GM12878 (cell line): Measurements from ENCODE around the gene DHDDS. TPM values are rescaled to one million over a fixed set of nuclear protein-coding genes. Genes with fewer than 3 reads are reported as not detected.

Experiments
- ATAC-seq: fragments of 200-7000 bp; cut with Tn5 transposase; 3 replicates; pipeline ENCODE4 v1.9.1; 2020; ENCODE audit warnings: mild to moderate bottlenecking, moderate library complexity
- BruUV-seq: library from RNA; stranded (reverse); fragments of 400-500 nt; replicated peaks from 2 replicates; lab custom pipeline; 2021; lab: Mats Ljungman, UMichigan
- CTCF ChIA-PET: fragments of 300-600 bp; sonication (Branson Sonifier 250); formaldehyde crosslinking; extraction: SDS; loops from one replicate; lab custom pipeline; 2021; ENCODE audit warnings: inconsistent platforms; lab: Yijun Ruan, JAX
- POLR2A ChIA-PET: fragments of 350-600 bp; formaldehyde crosslinking; extraction: SDS; loops from one replicate; lab custom pipeline; 2021; ENCODE audit warnings: inconsistent platforms; lab: Charles Lee
- RAD21 ChIA-PET: fragments of 300-600 bp; sonication (Branson Sonifier 250); formaldehyde crosslinking; loops from one replicate; lab custom pipeline; 2023; ENCODE audit warnings: antibody characterized with exemption; ENCODE audit not compliant: unreplicated experiment; lab: Charles Lee
- SMC1A ChIA-PET: fragments of 300-600 bp; sonication (Branson Sonifier 250); formaldehyde crosslinking; loops from one replicate; lab custom pipeline; 2023; ENCODE audit not compliant: unreplicated experiment, uncharacterized antibody; lab: Charles Lee
- DNase-seq: peaks from one replicate; pipeline ENCODE4 v3.0.0-alpha.2; 2011; ENCODE audit warnings: low read depth, low spot score
- FAIRE-seq: peaks from 3 replicates; lab custom pipeline; 2011; peaks lifted over from hg19 to GRCh38; lab: Jason Lieb, UNC
- H2AFZ ChIP-seq: 2 replicates; pipeline ENCODE4 v1.6.0; 2011; ENCODE audit warnings: low read depth, low read length, control low read depth; ENCODE audit not compliant: control insufficient read depth
- H3K27ac ChIP-seq: 2 replicates; pipeline ENCODE4 v1.5.1; 2011; ENCODE audit warnings: control low read depth; ENCODE audit not compliant: control insufficient read depth, insufficient read depth
- H3K27me3 ChIP-seq, 2 experiments: replicated peaks in 1 of 2; 2 replicates each; pipeline versions ENCODE4 v1.6.0 to v1.6.1; 2011; ENCODE audit warnings: low read length in 1 of 2; ENCODE audit not compliant: control insufficient read depth in 2 of 2, insufficient read depth in 2 of 2
- H3K36me3 ChIP-seq, 2 experiments: 2 replicates each; pipeline ENCODE4 v1.5.1; 2011; ENCODE audit warnings: low read length in 1 of 2; ENCODE audit not compliant: control insufficient read depth in 2 of 2, insufficient read depth in 2 of 2
- H3K4me1 ChIP-seq: 2 replicates; pipeline ENCODE4 v1.6.1; 2011; ENCODE audit warnings: mild to moderate bottlenecking, low read length, moderate library complexity, mixed read lengths; ENCODE audit not compliant: control insufficient read depth, insufficient read depth
- H3K4me2 ChIP-seq: 2 replicates; pipeline ENCODE4 v1.6.0; 2011; ENCODE audit warnings: control low read depth; ENCODE audit not compliant: control insufficient read depth, insufficient read depth
- H3K4me3 ChIP-seq: fragments of 200-600 bp; sonication (generic); 2 replicates; pipeline ENCODE4 v1.5.1; 2016
- H3K79me2 ChIP-seq: 2 replicates; pipeline ENCODE4 v1.6.0; 2011; ENCODE audit warnings: low read length; ENCODE audit not compliant: control insufficient read depth, insufficient read depth
- H3K9ac ChIP-seq: 2 replicates; pipeline ENCODE4 v1.8.0; 2011; ENCODE audit warnings: low read length, control low read depth, mixed read lengths; ENCODE audit not compliant: control insufficient read depth, insufficient read depth
- H3K9me3 ChIP-seq: replicated peaks from 3 replicates; pipeline ENCODE4 v1.5.1; 2011; ENCODE audit warnings: mild to moderate bottlenecking, low read length; ENCODE audit not compliant: control insufficient read depth, insufficient read depth
- H4K20me1 ChIP-seq: 2 replicates; pipeline ENCODE4 v1.6.0; 2011; ENCODE audit not compliant: control insufficient read depth, insufficient read depth
- NFYA ChIP-seq: IDR thresholded peaks from 2 replicates; pipeline ENCODE4 v1.6.1; 2011; ENCODE audit warnings: low read depth, mild to moderate bottlenecking, low read length, improper control_type of control experiment, borderline replicate concordance
- WGBS: methylation state at CpG from one replicate; pipeline ENCODE4 v1.1.6; 2016; ENCODE audit warnings: low lambda C conversion rate; ENCODE audit not compliant: insufficient replicate concordance, insufficient coverage; ENCODE audit errors: missing lambda C conversion rate; 5-methylcytosine and 5-hydroxymethylcytosine counted together
- in situ Hi-C: fragments of 300-500 bp; cut with MboI; formaldehyde crosslinking; loops from 9 replicates; pipeline ENCODE4 v1.14.3; 2018; ENCODE audit warnings: mixed read lengths
- intact Hi-C: fragments of 100-400 bp; cut with micrococcal nuclease; formaldehyde crosslinking; loops from one replicate; pipeline ENCODE4 v1.14.2; 2022; ENCODE audit not compliant: unreplicated experiment
- polyA plus RNA-seq, 11 experiments: library from polyadenylated mRNA; depleted of rRNA in 4 of 11; unstranded in 6 of 11; stranded (reverse) in 5 of 11; fragments of >200 nt; fragmentation: Nextera tagmentation in 4 of 11; fragmentation: Illumina TruSeq in 1 of 11; extraction: Ambion mirVana in 4 of 11; extraction: Trizol in 1 of 11; gene quantifications; 1 replicate in 1 of 11; 2 replicates in 10 of 11; pipeline versions ENCODE4 v1.2.1 to v1.2.3, GENCODE V29; 2011 to 2016; ENCODE audit warnings: inconsistent platforms in 2 of 11, missing spikeins in 2 of 11, low read depth in 1 of 11
- total RNA-seq, 4 experiments: library from RNA; depleted of rRNA in 3 of 4; stranded (reverse); fragments of >200 nt in 3 of 4; fragmentation: Illumina TruSeq in 1 of 4; extraction: Trizol in 1 of 4; gene quantifications; 2 replicates each; pipeline versions ENCODE4 v1.2.1 to v1.2.3, GENCODE V29; 2013 to 2021
- TF ChIP-seq, protein P1 (sequence below): IDR thresholded peaks from 2 replicates; pipeline ENCODE4 v1.6.1; 2012; ENCODE audit warnings: low read depth, low read length, improper control_type of control experiment
- TF ChIP-seq, protein P2 (sequence below): fragments of 450-650 bp; IDR thresholded peaks from 2 replicates; pipeline ENCODE4 v1.6.1; 2017; ENCODE audit warnings: low read depth, mild to moderate bottlenecking, moderate library complexity

Gene DHDDS
- total and polyA plus RNA-seq, 10 of the 15 experiments (the other 5 are each of a cell fraction or from before 2014, with no cell fraction given), result 22.7 to 47.5 (median 36.4) TPM

DNA sequence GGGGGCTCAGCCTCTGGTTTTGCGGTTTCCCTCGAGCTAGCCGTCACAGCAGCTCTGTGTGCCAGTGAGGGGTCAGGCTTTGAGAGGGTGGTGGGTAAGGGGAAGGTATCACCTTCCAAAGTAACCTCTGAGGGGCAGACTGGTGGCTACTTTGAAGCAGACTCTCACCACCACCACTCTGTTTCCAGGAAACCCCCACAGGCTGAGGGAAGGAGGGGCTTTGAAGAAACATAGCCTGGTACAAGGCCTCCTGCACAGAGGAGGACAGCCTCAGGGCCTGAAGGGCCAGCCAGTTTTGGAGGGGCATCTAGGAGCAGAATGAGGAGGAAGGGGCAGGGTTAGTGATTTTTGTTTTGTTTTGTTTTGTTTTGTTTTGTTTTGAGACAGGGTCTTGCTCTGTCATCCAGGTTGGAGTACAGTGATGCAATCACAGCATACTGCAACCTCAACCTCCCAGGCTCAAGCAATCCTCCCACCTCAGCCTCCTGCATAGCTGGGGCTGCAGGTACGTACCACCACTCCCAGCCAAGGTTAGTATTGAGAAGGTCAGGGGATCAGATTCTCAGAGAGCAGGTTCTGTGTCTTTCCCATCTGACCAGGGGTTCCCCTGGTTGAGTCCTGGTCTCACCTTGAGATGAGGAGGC is 42.4 kb upstream of the DHDDS start:
- H3K4me3 ChIP-seq, result no peak overlapping the region
- ATAC-seq (no peak), FAIRE-seq (no peak), DNase-seq (no peak)
- intact Hi-C loops, result loop anchor here (10.0 kb wide), 1 partner anchor 225 kb away; the partner anchor contains the start of genes C1orf232 and ZNF593
- CTCF ChIA-PET, result interaction anchor here (1.2 to 2.4 kb wide), 4 partner anchors 13 to 105 kb away, joined by 3 to 11 read pairs (median 6); no protein-coding TSS in a partner anchor
- in situ Hi-C loops, result no loop called here
- no peaks in the 10 kb centered on the region for H3K79me2 ChIP-seq
- H3K9ac ChIP-seq, result no peak overlapping the region
- no peak overlapping the region for H3K27ac ChIP-seq
- 34% methylated on average over 4 of the region's 4 CpGs for WGBS
- no peaks in the 10 kb centered on the region for H3K36me3 ChIP-seq
- no peaks in the 10 kb centered on the region; a peak in 1 of 4 replicates for H3K27me3 ChIP-seq
- H3K4me2 ChIP-seq, result no peak overlapping the region
- no TSS peak for BruUV-seq
- H3K9me3 ChIP-seq, result no peaks in the 10 kb centered on the region
- no peaks in the 10 kb centered on the region for H3K4me1 ChIP-seq
- TF ChIP-seq NFYA, result no peak
- TF ChIP-seq, protein P1, sequence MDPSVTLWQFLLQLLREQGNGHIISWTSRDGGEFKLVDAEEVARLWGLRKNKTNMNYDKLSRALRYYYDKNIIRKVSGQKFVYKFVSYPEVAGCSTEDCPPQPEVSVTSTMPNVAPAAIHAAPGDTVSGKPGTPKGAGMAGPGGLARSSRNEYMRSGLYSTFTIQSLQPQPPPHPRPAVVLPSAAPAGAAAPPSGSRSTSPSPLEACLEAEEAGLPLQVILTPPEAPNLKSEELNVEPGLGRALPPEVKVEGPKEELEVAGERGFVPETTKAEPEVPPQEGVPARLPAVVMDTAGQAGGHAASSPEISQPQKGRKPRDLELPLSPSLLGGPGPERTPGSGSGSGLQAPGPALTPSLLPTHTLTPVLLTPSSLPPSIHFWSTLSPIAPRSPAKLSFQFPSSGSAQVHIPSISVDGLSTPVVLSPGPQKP, result no peak
- TF ChIP-seq, protein P2, sequence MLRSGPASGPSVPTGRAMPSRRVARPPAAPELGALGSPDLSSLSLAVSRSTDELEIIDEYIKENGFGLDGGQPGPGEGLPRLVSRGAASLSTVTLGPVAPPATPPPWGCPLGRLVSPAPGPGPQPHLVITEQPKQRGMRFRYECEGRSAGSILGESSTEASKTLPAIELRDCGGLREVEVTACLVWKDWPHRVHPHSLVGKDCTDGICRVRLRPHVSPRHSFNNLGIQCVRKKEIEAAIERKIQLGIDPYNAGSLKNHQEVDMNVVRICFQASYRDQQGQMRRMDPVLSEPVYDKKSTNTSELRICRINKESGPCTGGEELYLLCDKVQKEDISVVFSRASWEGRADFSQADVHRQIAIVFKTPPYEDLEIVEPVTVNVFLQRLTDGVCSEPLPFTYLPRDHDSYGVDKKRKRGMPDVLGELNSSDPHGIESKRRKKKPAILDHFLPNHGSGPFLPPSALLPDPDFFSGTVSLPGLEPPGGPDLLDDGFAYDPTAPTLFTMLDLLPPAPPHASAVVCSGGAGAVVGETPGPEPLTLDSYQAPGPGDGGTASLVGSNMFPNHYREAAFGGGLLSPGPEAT, result no peak
- TF ChIP-seq, all 136 proteins: peak for 0
- H2AFZ ChIP-seq, result no peak overlapping the region
- SMC1A ChIA-PET, result interaction anchor here (2.6 kb wide), 1 partner anchor 104 kb away, joined by 15 read pairs; no protein-coding TSS in a partner anchor
- POLR2A ChIA-PET, result interaction anchor here (0.5 kb wide), 1 partner anchor 17 kb away, joined by 6 read pairs; no protein-coding TSS in a partner anchor
- RAD21 ChIA-PET, result interaction anchor here (0.8 to 3.0 kb wide), 4 partner anchors 25 to 104 kb away, joined by 3 to 25 read pairs (median 8); no protein-coding TSS in a partner anchor
- no peaks in the 10 kb centered on the region for H4K20me1 ChIP-seq
